GM20431 (cell line): ENCODE data around the gene KIF13A.

Experiments
- in situ Hi-C: fragments of 300-500 bp; cut with MseI, MboI; formaldehyde crosslinking; loops from one replicate; pipeline ENCODE4 v1.15.0; 2020; ENCODE audit warnings: low sequenced_read_pairs; ENCODE audit not compliant: unreplicated experiment

Gene KIF13A

DNA sequence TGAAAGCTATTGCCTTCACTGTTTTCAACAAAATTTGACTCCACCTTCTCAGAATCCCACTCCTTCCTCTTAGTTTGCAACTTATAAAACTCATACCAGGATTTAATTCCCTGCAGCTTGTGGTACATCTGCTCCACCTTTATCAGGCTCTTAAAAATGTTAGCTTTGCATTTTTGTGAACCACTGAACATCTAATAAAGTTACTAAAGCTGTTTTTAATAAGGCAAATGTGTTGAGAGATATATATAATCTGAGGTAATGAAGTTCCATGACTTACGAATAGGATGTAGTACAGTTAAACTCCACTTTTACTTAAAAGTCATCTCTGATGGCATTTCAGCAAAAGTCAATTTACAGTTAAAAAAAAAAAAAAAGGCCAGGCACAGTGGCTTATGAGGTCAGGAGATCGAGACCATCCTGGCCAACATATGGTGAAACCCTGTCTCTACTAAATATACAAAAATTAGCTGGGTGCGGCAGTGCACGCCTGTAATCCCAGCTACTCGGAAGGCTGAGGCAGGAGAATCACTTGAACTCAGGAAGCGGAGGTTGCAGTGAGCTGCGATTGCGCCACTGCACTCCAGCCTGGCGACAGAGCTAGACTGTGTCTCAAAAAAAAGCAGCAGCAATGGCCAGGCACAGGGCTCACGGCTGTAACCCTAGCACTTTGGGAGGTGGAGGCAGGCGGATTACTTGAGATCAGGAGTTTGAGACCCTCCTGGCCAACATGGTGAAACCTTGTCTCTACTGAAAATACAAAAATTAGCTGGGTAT lies 106.2 kb downstream of the KIF13A start:
- in situ Hi-C loops, result no loop called here

DNA sequence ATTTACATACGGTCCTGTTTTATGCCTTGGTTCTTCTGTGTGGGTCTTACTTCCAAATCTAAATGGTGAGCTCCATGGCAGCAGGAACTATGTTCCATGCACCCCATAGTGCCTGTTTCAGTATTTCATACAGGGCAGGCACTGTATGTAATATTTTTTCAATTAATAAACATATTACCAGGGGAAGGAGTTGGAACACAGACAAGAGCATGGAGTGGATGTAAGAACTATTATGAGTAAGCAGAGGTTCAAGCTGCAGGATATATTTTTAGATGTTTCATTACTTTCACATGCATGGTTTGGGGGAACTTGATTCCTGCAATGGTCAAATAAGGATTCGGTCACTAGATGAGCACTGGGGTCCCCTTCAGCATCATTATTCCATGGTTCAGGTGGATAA lies 108.3 kb downstream of the KIF13A start:
- in situ Hi-C loops, result no loop called here

DNA sequence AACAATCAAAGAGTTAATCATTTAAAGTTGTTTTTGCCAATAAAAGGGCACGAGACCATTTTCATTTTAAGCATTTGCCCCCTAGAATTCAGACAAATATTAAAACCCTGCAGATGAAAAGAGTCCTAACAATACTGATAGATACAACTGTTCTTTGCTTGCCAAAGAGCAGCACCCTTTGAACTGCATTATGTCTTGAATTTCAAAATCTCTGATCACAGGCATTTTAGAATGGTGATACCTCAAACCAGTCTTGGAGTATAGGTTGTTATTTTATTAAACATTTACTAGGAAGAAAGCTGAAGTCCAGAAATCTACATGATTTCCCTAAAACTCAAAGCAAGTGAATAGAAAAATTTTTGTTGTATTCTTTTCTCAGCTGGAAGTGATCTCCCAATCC lies 108.7 kb downstream of the KIF13A start:
- in situ Hi-C loops, result no loop called here

DNA sequence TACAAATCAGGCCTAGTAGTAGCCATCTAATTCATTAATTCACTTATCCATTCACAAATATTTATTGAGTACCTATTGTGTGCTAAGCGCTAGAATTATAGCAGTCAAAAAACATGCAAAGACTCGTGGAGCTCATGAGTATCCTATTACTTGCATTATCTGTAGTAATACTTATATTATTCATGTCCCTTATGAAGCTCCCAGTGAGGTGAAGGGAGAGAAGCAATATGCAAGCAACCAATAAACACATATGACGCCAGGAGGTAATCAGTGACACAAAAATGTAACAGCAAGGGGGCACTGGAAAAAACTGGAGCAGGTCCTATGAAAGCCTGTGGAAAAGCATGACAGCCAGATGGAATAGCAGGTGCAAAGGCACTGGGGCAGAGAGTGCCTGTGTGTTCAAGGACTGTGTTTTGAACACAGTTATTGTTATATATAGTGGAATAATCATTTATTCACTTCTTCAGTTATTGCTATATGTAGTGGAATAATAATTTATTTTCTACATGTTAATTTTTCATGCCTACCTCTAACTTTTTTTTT lies 109.5 kb downstream of the KIF13A start:
- in situ Hi-C loops, result no loop called here

- in situ Hi-C loops, result no loop called here
Observed at GRCh38 chr6:17877196-17877894, 110.1 kb downstream of the KIF13A start.

DNA sequence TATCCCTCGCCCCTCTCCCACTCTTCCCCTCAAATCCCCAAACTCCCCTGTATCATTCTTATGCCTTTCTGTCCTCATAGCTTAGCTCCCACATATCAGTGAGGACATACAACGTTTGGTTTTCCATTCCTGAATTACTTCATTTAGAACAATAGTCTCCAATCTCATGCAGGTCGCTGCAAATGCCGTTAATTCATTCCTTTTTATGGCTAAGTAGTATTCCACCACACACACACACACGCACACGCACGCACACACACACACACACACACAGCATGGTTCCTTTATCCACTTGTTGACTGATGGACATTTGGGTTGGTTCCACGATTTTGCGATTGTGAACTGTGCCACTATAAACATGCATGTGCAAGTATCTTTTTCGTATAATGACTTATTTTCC lies 112.7 kb downstream of the KIF13A start:
- in situ Hi-C loops, result no loop called here

DNA sequence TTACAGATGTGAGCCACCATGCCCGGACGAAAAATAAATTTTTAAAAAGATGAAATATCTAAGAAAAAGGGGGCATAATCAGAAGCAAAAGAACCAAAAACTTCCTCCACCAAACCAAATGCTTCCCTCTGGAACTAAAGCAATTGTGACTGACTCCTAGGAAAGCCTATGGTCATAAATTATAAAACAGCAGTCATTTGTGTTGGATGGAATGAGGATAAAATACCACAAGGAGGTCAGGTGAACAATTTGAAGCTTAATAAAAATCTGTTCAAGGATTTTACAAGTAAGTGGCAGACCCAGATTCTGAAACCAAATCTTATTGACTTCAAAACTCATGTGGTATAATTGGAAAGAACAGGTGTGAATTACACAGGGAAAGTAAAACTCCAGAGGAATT lies 114.5 kb downstream of the KIF13A start:
- in situ Hi-C loops, result no loop called here

DNA sequence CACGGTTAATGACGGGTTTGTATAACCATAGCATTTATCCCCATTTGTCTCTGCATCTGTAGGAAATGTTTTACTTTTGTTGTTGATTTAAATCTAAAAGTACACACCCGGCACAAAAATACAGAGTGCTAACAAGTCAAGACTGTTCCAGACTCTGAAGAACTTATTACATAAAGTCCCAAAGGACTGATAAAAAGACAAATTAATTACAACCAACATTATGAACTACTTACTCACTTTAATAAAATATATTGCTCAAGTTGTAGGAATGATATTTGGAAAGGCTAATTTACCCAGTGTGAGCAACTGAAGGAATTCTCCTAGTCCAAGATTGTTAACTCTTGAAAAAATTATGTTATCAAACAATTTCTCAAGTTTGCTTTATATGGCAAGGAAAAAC lies 115.6 kb downstream of the KIF13A start:
- in situ Hi-C loops, result no loop called here

DNA sequence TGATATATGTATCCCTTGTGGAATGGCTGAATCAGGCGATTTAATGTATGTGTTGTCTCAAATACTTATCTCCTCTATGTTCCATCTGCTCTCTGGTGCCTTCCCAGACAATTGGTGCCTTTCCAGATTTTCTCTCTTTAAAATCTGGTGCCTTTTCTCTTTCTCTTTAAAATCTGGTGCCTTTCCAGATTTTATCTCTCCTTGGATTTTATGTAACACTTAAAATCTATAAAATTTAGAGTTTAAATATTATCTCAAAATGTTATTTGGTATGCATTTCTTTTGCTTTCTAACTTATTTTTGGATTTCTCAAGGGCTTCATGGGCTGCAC lies 116.3 kb downstream of the KIF13A start:
- in situ Hi-C loops, result no loop called here

DNA sequence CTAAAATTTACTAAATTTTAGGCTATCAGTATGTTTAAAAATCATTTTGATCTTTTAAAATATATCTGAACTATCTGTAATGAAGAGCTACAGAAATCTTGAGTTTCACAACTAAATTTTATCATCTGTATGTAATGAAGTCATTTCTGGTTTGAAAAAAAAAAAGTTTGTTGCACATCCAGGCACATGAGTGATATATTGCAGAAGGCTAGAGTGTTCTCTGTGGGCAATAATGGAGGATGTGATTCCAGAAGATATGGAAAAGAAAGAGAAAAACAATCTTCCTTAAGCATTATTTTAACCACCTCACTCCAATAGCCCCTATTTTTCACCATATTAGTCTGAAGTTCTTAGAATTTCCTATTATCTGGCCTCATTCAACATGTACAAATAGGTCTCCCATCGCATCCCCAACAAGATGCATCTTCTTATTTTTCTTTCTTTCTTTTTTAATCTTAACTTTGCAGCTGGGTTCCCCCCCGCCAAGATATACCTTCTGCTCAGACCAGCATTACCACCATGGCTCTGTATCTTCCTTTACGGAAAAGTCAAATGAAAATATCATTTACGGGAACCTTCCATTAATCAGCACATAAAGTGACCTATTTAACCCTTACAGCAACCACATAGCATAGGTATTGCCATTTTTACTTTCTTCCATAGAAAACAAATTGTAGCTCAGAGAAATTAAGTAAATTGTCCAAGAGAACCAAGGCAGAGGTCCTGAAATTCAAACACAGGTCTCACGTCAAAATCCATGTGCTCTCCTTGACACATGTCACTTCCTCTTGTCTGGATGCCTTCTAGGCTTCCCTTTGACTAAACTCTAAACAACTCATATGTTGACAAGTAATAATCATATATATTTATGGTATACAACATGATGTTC lies 116.9 kb downstream of the KIF13A start:
- in situ Hi-C loops, result no loop called here

DNA sequence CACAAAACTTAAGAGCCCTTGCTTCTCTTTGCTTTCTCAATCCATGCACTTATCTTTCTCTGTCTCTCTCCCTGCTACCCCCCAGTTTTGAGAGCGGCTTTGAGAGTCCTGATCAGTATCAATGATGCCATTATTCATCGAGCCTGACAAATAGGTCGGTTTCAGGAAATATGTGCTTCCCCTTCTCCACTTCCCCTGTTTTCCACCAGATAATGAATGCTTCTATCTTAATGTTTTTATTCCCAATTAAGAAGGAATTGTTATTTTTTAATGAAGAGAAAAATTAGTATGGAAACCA lies 117.7 kb downstream of the KIF13A start:
- in situ Hi-C loops, result no loop called here

- in situ Hi-C loops, result no loop called here
Observed at GRCh38 chr6:17869010-17869752, 118.3 kb downstream of the KIF13A start.

GRCh38 chr6:17867880-17868279 lies 119.6 kb downstream of the KIF13A start:
- in situ Hi-C loops, result no loop called here

DNA sequence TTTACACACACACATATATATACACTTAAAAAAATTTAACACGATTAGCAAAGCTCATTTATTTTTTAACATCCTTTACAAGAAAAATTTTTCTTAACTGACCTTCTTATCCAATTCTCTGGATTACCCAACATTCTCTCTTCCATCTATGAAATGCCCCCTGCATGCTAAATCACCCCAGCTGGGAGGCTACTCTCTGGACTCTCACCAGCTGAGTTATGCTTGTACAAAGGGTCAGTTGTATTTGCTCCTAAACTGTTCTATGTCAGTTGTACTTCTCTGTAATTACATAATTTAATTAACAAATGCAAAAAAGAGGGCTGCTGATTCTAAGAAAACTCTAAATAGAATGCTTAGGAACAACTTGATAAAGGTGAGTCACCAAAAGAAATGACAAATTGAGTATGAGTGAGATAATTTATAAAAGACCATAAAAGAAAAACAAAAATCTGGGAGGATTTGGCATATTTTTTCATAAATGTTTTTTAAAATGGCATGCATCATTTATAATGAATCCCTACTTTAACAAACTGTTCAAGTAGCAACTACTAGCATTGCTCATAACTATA lies 120.5 kb downstream of the KIF13A start:
- in situ Hi-C loops, result no loop called here

GRCh38 chr6:17865798-17866725 lies 121.4 kb downstream of the KIF13A start:
- in situ Hi-C loops, result no loop called here

DNA sequence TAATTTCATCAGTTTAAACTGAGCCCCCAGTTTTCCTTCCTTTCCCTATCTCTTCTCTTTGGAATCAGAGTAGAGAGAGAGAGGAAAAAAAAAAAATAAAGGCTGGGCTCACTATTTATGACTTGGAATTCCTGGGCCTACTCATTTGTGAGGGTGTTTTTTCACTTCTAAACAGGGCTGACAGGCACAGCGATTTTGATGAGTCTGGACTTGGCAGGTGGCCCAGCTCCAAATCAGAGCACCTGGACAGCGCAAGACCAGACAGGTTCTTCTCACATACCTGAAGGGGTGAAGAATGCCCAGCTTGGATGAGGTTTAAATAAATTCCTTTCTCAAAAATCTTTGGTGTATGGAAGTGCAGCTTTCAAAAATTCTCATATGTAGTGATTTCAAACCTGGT lies 122.2 kb downstream of the KIF13A start:
- in situ Hi-C loops, result no loop called here

DNA sequence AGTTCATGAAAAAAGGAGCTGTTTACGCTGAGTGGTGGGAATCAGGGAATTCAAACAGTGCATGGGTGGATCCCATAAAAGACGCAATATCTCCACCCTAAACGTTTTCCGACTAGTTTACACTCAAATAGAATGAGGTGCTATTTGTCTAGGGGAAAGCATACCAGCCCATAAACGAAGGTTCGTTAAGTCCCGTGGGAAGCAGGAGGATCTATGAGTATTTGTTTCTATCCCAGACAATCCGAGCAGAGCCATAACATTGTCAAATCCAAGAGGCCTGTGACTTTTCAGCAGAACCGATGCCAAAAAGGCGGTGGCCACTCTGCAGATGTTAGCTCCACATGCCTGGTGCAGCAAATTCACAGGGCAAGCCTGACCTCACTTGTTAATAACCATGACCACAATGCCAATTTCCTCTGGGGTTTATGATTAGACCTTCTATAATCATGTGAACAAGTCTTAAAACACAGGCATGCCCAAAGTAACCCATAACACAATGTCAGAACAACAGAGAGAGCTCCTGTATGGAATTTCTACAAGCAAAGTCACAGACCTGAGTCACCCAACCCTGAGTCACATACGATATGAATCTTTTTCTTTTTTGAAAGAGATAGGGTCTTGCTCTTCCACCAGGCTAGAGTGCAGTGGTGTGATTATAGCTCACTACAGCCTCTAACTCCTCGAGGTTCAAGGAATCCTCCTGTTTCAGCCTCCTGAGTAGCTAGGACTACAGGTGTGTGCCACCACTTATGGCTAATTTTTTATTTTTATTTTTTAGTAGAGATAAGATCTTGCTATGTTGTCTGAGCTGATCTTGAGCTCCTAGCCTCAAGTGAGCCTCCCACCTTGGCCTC lies 123.3 kb downstream of the KIF13A start:
- in situ Hi-C loops, result no loop called here

- in situ Hi-C loops, result no loop called here
Observed at GRCh38 chr6:17861361-17861760, 126.1 kb downstream of the KIF13A start.
